GM12872 (cell line): ENCODE measurements around the gene RBBP7.

Experiments used
- TF ChIP-seq, protein P1 (sequence below): IDR thresholded peaks from 3 replicates; pipeline ENCODE4 v1.5.1; 2011; ENCODE audit warnings: low read depth, mild to moderate bottlenecking, low read length, moderate library complexity; ENCODE audit not compliant: insufficient read depth

Gene RBBP7

DNA sequence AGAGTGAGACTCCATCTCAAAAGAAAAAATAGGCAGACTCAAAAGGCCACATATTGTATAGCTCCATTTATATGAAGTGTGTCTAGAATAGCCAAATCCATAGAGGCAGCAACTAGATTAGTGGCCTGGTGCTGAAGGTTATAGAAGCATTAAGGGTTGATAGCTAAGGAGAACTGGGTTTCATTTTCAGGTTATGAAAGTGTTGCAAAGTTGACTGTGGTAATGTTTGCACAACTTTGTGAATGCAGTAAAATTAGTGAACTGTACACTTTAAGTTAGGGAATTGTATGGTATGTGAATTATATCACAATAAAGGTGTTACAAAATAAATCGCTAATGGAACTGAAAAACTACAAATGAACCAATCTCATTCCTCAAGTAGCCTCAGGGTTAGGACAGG is 55.6 kb downstream of the RBBP7 start:
- TF ChIP-seq, protein P1, sequence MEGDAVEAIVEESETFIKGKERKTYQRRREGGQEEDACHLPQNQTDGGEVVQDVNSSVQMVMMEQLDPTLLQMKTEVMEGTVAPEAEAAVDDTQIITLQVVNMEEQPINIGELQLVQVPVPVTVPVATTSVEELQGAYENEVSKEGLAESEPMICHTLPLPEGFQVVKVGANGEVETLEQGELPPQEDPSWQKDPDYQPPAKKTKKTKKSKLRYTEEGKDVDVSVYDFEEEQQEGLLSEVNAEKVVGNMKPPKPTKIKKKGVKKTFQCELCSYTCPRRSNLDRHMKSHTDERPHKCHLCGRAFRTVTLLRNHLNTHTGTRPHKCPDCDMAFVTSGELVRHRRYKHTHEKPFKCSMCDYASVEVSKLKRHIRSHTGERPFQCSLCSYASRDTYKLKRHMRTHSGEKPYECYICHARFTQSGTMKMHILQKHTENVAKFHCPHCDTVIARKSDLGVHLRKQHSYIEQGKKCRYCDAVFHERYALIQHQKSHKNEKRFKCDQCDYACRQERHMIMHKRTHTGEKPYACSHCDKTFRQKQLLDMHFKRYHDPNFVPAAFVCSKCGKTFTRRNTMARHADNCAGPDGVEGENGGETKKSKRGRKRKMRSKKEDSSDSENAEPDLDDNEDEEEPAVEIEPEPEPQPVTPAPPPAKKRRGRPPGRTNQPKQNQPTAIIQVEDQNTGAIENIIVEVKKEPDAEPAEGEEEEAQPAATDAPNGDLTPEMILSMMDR: no peak

GRCh38 chrX:16807976-16808542 is 62.1 kb downstream of the RBBP7 start:
- TF ChIP-seq, protein P1: no peak

GRCh38 chrX:16807548-16807947 is 62.6 kb downstream of the RBBP7 start:
- TF ChIP-seq, protein P1: no peak

- TF ChIP-seq, protein P1: no peak
These were observed 65.2 kb downstream of the RBBP7 start for GRCh38 chrX:16804923-16805464.

DNA sequence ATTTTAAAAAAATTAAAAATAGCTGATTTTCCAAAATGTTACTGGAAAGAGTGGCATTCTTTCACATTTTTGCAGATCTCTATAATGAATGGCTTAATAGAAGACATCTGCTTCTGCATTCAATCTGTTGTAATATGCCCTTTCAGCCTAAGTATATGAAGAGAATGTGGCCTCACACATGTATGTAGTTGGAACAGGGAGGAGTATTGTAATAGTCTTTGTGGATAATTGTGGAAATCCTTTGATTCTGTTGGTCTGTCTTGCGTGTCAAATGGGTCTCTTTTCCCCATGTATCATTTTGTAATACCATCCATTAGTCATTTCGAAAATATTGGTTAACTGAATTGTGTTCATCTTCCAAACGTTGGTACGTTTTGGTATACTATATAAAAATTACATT is 72.3 kb downstream of the RBBP7 start:
- TF ChIP-seq, protein P1: no peak

GRCh38 chrX:16797358-16797757 is 72.8 kb downstream of the RBBP7 start:
- TF ChIP-seq, protein P1: no peak

GRCh38 chrX:16796298-16796697 is 73.9 kb downstream of the RBBP7 start:
- TF ChIP-seq, protein P1: no peak
